K562 (cell line): ENCODE results near the gene OPRM1. TPM values are rescaled to one million over a fixed set of nuclear protein-coding genes. Genes with fewer than 3 reads are reported as not detected.

ENCODE experiments used
- ATAC-seq: fragments of 200-7000 bp; cut with Tn5 transposase; 3 replicates; pipeline ENCODE4 v1.9.1; 2020; ENCODE audit warnings: moderate library complexity
- BruUV-seq: library from RNA; stranded (reverse); fragments of 400-500 nt; replicated peaks from 2 replicates; lab custom pipeline; 2021; lab: Mats Ljungman, UMichigan
- CTCF ChIA-PET: fragments of 300-600 bp; formaldehyde crosslinking; extraction: SDS; loops from one replicate; lab custom pipeline; 2021; ENCODE audit warnings: low intra/inter-chr PET ratio; lab: Yijun Ruan, JAX
- POLR2A ChIA-PET: fragments of 300-600, 350-650 bp; sonication (Branson Sonifier 250); formaldehyde crosslinking; extraction: SDS; loops from one replicate; lab custom pipeline; 2021; ENCODE audit warnings: antibody characterized with exemption, inconsistent platforms; lab: Yijun Ruan, JAX
- DNase-seq, 4 experiments: peaks; one replicate each; pipeline versions ENCODE4 v3.0.0 to v3.0.0-alpha.2; 2011 to 2018; ENCODE audit warnings: low spot score in 3 of 4, mixed read lengths in 3 of 4; ENCODE audit errors: extremely low read depth in 1 of 4
- FAIRE-seq: peaks from 2 replicates; lab custom pipeline; 2011; peaks lifted over from hg19 to GRCh38; lab: Jason Lieb, UNC
- H2AFZ ChIP-seq: 2 replicates; pipeline ENCODE4 v1.6.0; 2011; ENCODE audit warnings: low read depth, low read length, control low read depth, inconsistent platforms
- H3K27ac ChIP-seq: fragments of 200-600 bp; 3 replicates; pipeline ENCODE4 v1.8.0; 2011; ENCODE audit warnings: low read depth, mild to moderate bottlenecking, control low read depth, inconsistent platforms, low read length, moderate library complexity, mixed read lengths; ENCODE audit errors: extremely low read depth
- H3K27me3 ChIP-seq, 2 experiments: fragments of 300-600 bp in 1 of 2; 2 replicates in 1 of 2; 3 replicates in 1 of 2; pipeline versions ENCODE4 v1.6.0 to v1.8.0; 2011; ENCODE audit warnings: inconsistent platforms in 2 of 2, low read length in 2 of 2, mild to moderate bottlenecking in 1 of 2, mixed read lengths in 1 of 2, moderate library complexity in 1 of 2; ENCODE audit not compliant: control insufficient read depth in 2 of 2, insufficient read depth in 2 of 2
- H3K36me3 ChIP-seq: fragments of 300-600 bp; 3 replicates; pipeline ENCODE4 v1.8.0; 2011; ENCODE audit warnings: mild to moderate bottlenecking, low read length, inconsistent platforms; ENCODE audit not compliant: control insufficient read depth, insufficient read depth
- H3K4me1 ChIP-seq, 2 experiments: fragments of 200-600 bp in 1 of 2; replicated peaks in 1 of 2; 2 replicates in 1 of 2; 3 replicates in 1 of 2; pipeline versions ENCODE4 v1.5.1 to v1.8.0; 2011; ENCODE audit warnings: inconsistent platforms in 2 of 2, low read length in 2 of 2, mild to moderate bottlenecking in 1 of 2, mixed read lengths in 1 of 2, moderate library complexity in 1 of 2; ENCODE audit not compliant: control insufficient read depth in 2 of 2, insufficient read depth in 2 of 2
- H3K4me2 ChIP-seq: 2 replicates; pipeline ENCODE4 v1.6.1; 2011; ENCODE audit warnings: low read length, control low read depth, inconsistent platforms, mixed read lengths; ENCODE audit not compliant: insufficient read depth
- H3K4me3 ChIP-seq: fragments of 200-600 bp; sonication (generic), shearing (Covaris generic); 2 replicates; pipeline ENCODE4 v1.5.1; 2016; ENCODE audit warnings: control low read depth, inconsistent platforms
- H3K79me2 ChIP-seq: fragments of 200-600 bp; 3 replicates; pipeline ENCODE4 v1.8.0; 2011; ENCODE audit warnings: low read length, inconsistent platforms; ENCODE audit not compliant: control insufficient read depth, insufficient read depth
- H3K9ac ChIP-seq, 2 experiments: 2 replicates each; pipeline versions ENCODE4 v1.6.0 to v1.6.1; 2011; ENCODE audit warnings: low read depth in 2 of 2, low read length in 2 of 2, control low read depth in 1 of 2, inconsistent platforms in 1 of 2, mild to moderate bottlenecking in 1 of 2, mixed read lengths in 1 of 2; ENCODE audit not compliant: insufficient read depth in 1 of 2
- H3K9me1 ChIP-seq: one replicate; pipeline ENCODE4 v1.6.0; 2011; ENCODE audit warnings: inconsistent platforms, mild to moderate bottlenecking, low read length, moderate library complexity; ENCODE audit not compliant: control insufficient read depth, insufficient read depth
- H3K9me3 ChIP-seq: replicated peaks from 2 replicates; pipeline ENCODE4 v1.5.1; 2011; ENCODE audit warnings: low read depth, low read length, inconsistent platforms; ENCODE audit not compliant: control insufficient read depth, insufficient read depth
- H4K20me1 ChIP-seq: replicated peaks from 2 replicates; pipeline ENCODE4 v1.6.1; 2011; ENCODE audit warnings: low read length, inconsistent platforms, mixed read lengths; ENCODE audit not compliant: control insufficient read depth, insufficient read depth
- CREB1 ChIP-seq, 2 experiments: sonication (generic) in 1 of 2; formaldehyde crosslinking in 1 of 2; IDR thresholded peaks; 2 replicates each; pipeline versions ENCODE4 v1.6.1 to v1.8.0; 2012 to 2022; ENCODE audit warnings: inconsistent platforms in 1 of 2, mild to moderate bottlenecking in 1 of 2, missing genetic modification reagents in 1 of 2, moderate library complexity in 1 of 2
- CTCFL ChIP-seq: IDR thresholded peaks from 2 replicates; pipeline ENCODE4 v1.6.1; 2011; ENCODE audit warnings: borderline replicate concordance, low read depth, mild to moderate bottlenecking, moderate library complexity, low read length; ENCODE audit not compliant: insufficient read depth, poor library complexity, severe bottlenecking
- HMG20B ChIP-seq: fragments of 250-450 bp; sonication (Bioruptor Pico); IDR thresholded peaks from 2 replicates; pipeline ENCODE4 v1.5.0; 2021; ENCODE audit warnings: mild to moderate bottlenecking
- MYNN ChIP-seq, 2 experiments: sonication (generic); formaldehyde crosslinking in 1 of 2; IDR thresholded peaks; 2 replicates each; pipeline versions ENCODE4 v1.5.0 to v1.6.1; 2016 to 2020; ENCODE audit warnings: antibody characterized with exemption in 1 of 2, missing genetic modification reagents in 1 of 2
- NFIC ChIP-seq: fragments of 450-650 bp; IDR thresholded peaks from 2 replicates; pipeline ENCODE4 v1.6.1; 2017; ENCODE audit warnings: mild to moderate bottlenecking, inconsistent platforms
- NFIX ChIP-seq: fragments of 250-450 bp; sonication (Bioruptor Pico); IDR thresholded peaks from 2 replicates; pipeline ENCODE4 v1.4.0; 2020; ENCODE audit warnings: low read depth, mild to moderate bottlenecking, moderate library complexity
- RBM34 ChIP-seq: fragments of 200-400 bp; formaldehyde crosslinking; IDR thresholded peaks from 2 replicates; pipeline ENCODE4 v1.6.1; 2018; ENCODE audit warnings: low read length, borderline replicate concordance; ENCODE audit not compliant: insufficient read depth
- SMARCE1 ChIP-seq: fragments of 450-650 bp; IDR thresholded peaks from 2 replicates; pipeline ENCODE4 v1.7.1; 2016; ENCODE audit warnings: mild to moderate bottlenecking
- SNIP1 ChIP-seq: fragments of 450-650 bp; IDR thresholded peaks from 2 replicates; pipeline ENCODE4 v1.7.1; 2017; ENCODE audit warnings: low read depth, mild to moderate bottlenecking
- SRSF7 ChIP-seq: fragments of 200-400 bp; formaldehyde crosslinking; optimal IDR thresholded peaks from 2 replicates; pipeline ENCODE3; 2017; ENCODE audit warnings: mild to moderate bottlenecking, low read depth, low read length
- TAL1 ChIP-seq: fragments of 450-650 bp; IDR thresholded peaks from 2 replicates; pipeline ENCODE4 v1.6.1; 2016; ENCODE audit warnings: mild to moderate bottlenecking
- ZNF224 ChIP-seq: sonication (generic); formaldehyde crosslinking; IDR thresholded peaks from 2 replicates; pipeline ENCODE4 v1.8.0; 2022; ENCODE audit warnings: mild to moderate bottlenecking, missing genetic modification reagents
- ZSCAN32 ChIP-seq: fragments of 450-650 bp; formaldehyde crosslinking; IDR thresholded peaks from 2 replicates; pipeline ENCODE4 v1.4.0; 2020; ENCODE audit warnings: mild to moderate bottlenecking, moderate library complexity
- WGBS: fragments of 100-300 bp; shearing (Covaris generic); methylation state at CpG from one replicate; pipeline ENCODE4 v1.1.6; 2016; ENCODE audit warnings: low coverage, mixed read lengths; ENCODE audit not compliant: insufficient coverage; ENCODE audit errors: missing lambda C conversion rate; 5-methylcytosine and 5-hydroxymethylcytosine counted together
- in situ Hi-C: fragments of 300-500 bp; cut with MboI; formaldehyde crosslinking; loops from 4 replicates; pipeline ENCODE4 v1.15.0; 2018; ENCODE audit warnings: inconsistent platforms, mixed read lengths
- intact Hi-C: fragments of 100-400 bp; cut with micrococcal nuclease; formaldehyde crosslinking; loops from 2 replicates; pipeline ENCODE4 v1.14.2; 2022
- polyA plus RNA-seq, 8 experiments: library from polyadenylated mRNA; depleted of rRNA in 4 of 8; stranded (reverse) in 5 of 8; unstranded in 3 of 8; fragments of >200 nt; fragmentation: Nextera tagmentation in 2 of 8; fragmentation: Illumina TruSeq in 1 of 8; extraction: Ambion mirVana in 2 of 8; extraction: Trizol in 1 of 8; gene quantifications; 2 replicates each; pipeline versions ENCODE4 v1.2.1 to v1.2.3, GENCODE V29; 2011 to 2014; ENCODE audit warnings: inconsistent platforms in 1 of 8, missing spikeins in 1 of 8
- total RNA-seq, 7 experiments: library from RNA; depleted of rRNA in 6 of 7; stranded (reverse); fragments of >200 nt in 6 of 7; fragmentation: Illumina TruSeq in 2 of 7; extraction: Trizol in 2 of 7; gene quantifications; 2 replicates each; pipeline versions ENCODE4 v1.2.1 to v1.2.3, GENCODE V29; 2011 to 2021; ENCODE audit warnings: low replicate concordance in 1 of 7
- TF ChIP-seq, protein P1 (sequence below): sonication (generic); formaldehyde crosslinking; IDR thresholded peaks from 2 replicates; pipeline ENCODE4 v1.8.1; 2022; ENCODE audit warnings: missing genetic modification reagents

The OPRM1 gene
- total and polyA plus RNA-seq, 9 of the 15 experiments (the other 6 are each of a cell fraction or from before 2014, with no cell fraction given): not detected

DNA sequence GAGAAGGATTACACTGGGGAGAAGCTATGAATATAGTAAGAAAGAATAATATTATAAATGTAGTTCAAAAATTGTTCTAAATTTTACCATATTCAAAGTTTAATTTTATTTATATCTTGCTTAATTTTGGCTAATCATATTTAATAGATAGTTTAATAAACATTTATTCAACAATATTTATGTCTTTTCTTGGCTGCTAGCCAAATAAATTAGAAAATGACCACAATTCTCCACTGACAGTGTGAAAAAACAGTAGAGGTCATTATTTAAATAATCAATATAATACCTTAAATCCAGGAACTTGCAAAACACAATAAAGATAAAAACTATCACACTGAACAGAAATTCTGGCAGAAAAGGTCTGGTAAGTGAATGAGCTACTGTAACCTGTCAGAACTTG, 171.6 kb downstream of the OPRM1 start:
- no TSS peak for BruUV-seq
- intact Hi-C loops (no loop called here), in situ Hi-C loops (no loop called here)
- H2AFZ ChIP-seq: no peak overlapping the region
- H3K9ac ChIP-seq: no peak overlapping the region
- H3K27ac ChIP-seq: no peak overlapping the region
- DNase-seq (no peak), FAIRE-seq (no peak), ATAC-seq (no peak)
- H3K9me3 ChIP-seq: no peaks in the 10 kb centered on the region
- H3K4me3 ChIP-seq: no peak overlapping the region
- H3K4me2 ChIP-seq: no peak overlapping the region
- H3K27me3 ChIP-seq: no peaks in the 10 kb centered on the region
- ChIA-PET CTCF (no interaction called here), POLR2A (no interaction called here)
- no peaks in the 10 kb centered on the region for H3K36me3 ChIP-seq
- H3K79me2 ChIP-seq: no peaks in the 10 kb centered on the region
- H4K20me1 ChIP-seq: no peaks in the 10 kb centered on the region
- TF ChIP-seq SMARCE1 (no peak), CREB1 (IDR thresholded peaks at IDR 0.05) (no peak), CREB1 (CRISPR knock-in tag; IDR thresholded peaks at IDR 0.05) (no peak), NFIX (CRISPR knock-in tag) (peak; percentile 86), HMG20B (CRISPR knock-in tag) (no peak), NFIC (peak; percentile 88)
- no peaks in the 10 kb centered on the region for H3K9me1 ChIP-seq
- no peaks in the 10 kb centered on the region for H3K4me1 ChIP-seq

DNA sequence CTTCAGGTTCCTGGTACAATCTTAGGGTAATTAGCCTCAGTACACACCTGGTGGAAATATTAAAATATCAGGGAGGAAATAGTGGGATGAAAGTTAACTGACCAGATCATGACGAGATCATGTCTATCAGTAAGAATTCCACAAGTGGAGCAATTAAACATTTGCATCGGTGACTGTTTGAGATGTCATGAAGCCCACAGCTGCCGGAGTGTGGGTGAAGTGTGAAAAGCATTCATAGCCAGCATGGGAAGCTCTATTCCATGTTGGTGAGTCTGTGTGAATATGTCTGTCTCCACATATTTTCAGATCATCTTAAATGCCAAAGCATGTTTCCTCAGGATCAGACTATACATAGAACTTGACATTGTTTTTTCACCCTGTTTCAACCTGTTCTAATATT, 174.7 kb downstream of the OPRM1 start:
- no peak for FAIRE-seq
- no peak overlapping the region for H3K4me2 ChIP-seq
- no peaks in the 10 kb centered on the region for H3K36me3 ChIP-seq
- no peak overlapping the region for H3K9ac ChIP-seq
- no peak overlapping the region for H3K27ac ChIP-seq
- no peaks in the 10 kb centered on the region for H4K20me1 ChIP-seq
- no peak overlapping the region for H2AFZ ChIP-seq
- H3K4me3 ChIP-seq: no peak overlapping the region
- intact Hi-C loops: no loop called here
- no peaks in the 10 kb centered on the region for H3K9me3 ChIP-seq
- POLR2A ChIA-PET: no interaction called here
- no peak for ATAC-seq
- CTCF ChIA-PET: no interaction called here
- H3K9me1 ChIP-seq: no peaks in the 10 kb centered on the region
- no TSS peak for BruUV-seq
- 3% methylated on average over 3 of the region's 3 CpGs for WGBS
- H3K79me2 ChIP-seq: no peaks in the 10 kb centered on the region
- H3K4me1 ChIP-seq: no peaks in the 10 kb centered on the region
- no peaks in the 10 kb centered on the region for H3K27me3 ChIP-seq
- no peak for DNase-seq
- in situ Hi-C loops: no loop called here
- TF ChIP-seq ZNF224 (CRISPR knock-in tag) (no peak), ZSCAN32 (CRISPR knock-in tag) (no peak), TAL1 (no peak), RBM34 (no peak), MYNN (IDR thresholded peaks at IDR 0.05) (no peak), MYNN (CRISPR knock-in tag; IDR thresholded peaks at IDR 0.05) (no peak), CTCFL (no peak), SRSF7 (no peak), SNIP1 (no peak)
- TF ChIP-seq, protein P1, sequence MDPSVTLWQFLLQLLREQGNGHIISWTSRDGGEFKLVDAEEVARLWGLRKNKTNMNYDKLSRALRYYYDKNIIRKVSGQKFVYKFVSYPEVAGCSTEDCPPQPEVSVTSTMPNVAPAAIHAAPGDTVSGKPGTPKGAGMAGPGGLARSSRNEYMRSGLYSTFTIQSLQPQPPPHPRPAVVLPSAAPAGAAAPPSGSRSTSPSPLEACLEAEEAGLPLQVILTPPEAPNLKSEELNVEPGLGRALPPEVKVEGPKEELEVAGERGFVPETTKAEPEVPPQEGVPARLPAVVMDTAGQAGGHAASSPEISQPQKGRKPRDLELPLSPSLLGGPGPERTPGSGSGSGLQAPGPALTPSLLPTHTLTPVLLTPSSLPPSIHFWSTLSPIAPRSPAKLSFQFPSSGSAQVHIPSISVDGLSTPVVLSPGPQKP (CRISPR knock-in tag): no peak
